GM13977 (cell line): Measurements from ENCODE around the gene ACP1.
A peak's percentile ranks its signal among the peaks of the same experiment; 100 is the strongest.

Experiments used
- DNase-seq: peaks from one replicate; pipeline ENCODE4 v3.0.0; 2012; ENCODE audit warnings: low spot score
- in situ Hi-C: fragments of 300-500 bp; cut with MboI; formaldehyde crosslinking; loops from one replicate; pipeline ENCODE4 v1.12.0; 2022; ENCODE audit warnings: low sequenced_read_pairs, low pct_unique_long_range_greater_than_20kb, mixed read lengths, inconsistent platforms; ENCODE audit not compliant: unreplicated experiment
- TF ChIP-seq, protein P1 (sequence below): IDR thresholded peaks from 2 replicates; pipeline ENCODE4 v1.5.1; 2012; ENCODE audit warnings: mild to moderate bottlenecking, control low read depth; ENCODE audit not compliant: insufficient read depth; ENCODE audit errors: extremely low read depth, missing control alignments

The ACP1 gene

DNA sequence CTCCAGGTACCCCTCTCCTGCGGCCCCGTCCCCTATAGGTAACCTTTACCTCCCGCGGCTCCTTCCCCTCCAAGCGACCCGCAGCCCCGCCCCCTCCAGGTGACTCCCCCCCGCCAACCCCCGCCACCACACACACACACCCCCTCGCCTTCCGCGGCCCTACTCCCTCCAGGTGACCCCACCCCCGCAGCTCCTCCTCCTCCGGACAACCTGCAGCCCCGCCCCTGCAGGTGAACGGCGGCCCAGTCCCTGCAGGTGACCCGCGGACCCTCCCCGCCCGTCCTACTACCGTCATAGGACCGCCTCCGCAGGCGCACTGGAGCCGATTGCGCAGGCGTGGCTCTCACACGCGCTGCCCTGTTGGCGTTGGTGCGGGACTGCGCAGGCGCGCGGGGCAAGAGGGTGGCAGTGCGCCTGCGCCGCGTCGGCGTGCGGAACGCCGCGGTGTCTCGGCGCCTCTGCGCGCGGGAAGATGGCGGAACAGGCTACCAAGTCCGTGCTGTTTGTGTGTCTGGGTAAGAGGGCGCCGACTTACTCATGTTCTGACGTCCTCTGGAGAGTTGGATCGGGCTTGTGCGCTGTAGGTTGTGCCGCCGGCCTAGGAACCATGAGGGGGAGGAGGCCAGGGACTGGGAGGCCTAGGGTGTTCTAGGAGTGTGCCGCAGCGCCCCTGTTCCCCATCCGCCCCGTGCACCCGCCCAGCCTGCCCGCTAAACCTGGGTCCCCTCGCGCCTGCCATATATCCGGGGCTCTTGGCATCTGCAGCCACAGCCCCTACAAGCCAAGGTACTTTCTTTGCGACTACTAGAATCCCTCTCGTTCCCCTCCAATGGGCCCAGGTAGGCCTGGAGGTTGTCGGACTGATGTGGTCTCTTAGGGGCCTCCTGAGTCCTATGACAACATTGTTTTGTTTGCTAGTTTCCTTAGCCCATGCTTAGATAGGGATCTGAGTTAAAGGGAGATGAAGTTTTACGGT, at the start of gene ACP1:
Gene ACP1, plus strand, starts transcription at position 455 of the 976 bp plus-strand sequence. Its CDS starts 18 bp downstream, at position 473.
- in situ Hi-C loops = no loop called here
- TF ChIP-seq, protein P1, sequence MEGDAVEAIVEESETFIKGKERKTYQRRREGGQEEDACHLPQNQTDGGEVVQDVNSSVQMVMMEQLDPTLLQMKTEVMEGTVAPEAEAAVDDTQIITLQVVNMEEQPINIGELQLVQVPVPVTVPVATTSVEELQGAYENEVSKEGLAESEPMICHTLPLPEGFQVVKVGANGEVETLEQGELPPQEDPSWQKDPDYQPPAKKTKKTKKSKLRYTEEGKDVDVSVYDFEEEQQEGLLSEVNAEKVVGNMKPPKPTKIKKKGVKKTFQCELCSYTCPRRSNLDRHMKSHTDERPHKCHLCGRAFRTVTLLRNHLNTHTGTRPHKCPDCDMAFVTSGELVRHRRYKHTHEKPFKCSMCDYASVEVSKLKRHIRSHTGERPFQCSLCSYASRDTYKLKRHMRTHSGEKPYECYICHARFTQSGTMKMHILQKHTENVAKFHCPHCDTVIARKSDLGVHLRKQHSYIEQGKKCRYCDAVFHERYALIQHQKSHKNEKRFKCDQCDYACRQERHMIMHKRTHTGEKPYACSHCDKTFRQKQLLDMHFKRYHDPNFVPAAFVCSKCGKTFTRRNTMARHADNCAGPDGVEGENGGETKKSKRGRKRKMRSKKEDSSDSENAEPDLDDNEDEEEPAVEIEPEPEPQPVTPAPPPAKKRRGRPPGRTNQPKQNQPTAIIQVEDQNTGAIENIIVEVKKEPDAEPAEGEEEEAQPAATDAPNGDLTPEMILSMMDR = no peak
- DNase-seq = peak; percentile 99

DNA sequence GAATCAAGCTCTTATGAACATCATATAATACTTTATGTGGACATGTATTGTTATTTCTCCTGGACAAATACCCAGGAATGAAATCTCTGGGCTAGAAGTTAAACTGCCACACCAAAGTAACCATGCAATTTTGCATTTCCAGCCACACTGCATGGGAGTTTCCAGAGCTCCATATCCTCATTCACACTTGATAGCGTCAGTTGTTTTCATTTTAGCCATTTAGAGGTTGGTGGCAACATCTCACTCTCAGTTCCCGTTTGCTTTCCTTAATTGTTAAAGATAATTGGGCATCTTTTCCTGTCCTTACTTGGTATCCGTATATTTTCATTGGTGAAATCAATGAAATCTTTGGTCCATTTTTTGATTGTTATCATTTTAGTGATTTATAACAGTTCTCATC, 48.7 kb upstream of the ACP1 start:
- TF ChIP-seq, protein P1 = no peak
- DNase-seq = no peak
- in situ Hi-C loops = no loop called here

- DNase-seq = no peak
- in situ Hi-C loops = no loop called here
- TF ChIP-seq, protein P1 = no peak
These were observed 41.3 kb upstream of the ACP1 start for GRCh38 chr2:223451-223850.

- DNase-seq = no peak
- TF ChIP-seq, protein P1 = no peak
These were observed 40.6 kb upstream of the ACP1 start for GRCh38 chr2:223971-224760.

GRCh38 chr2:228115-228514, 36.6 kb upstream of the ACP1 start:
- TF ChIP-seq, protein P1 = no peak
- in situ Hi-C loops = no loop called here
- no peak for DNase-seq

More at GRCh38 chr2:223971-224760, 40.6 kb upstream of the ACP1 start:
- in situ Hi-C loops = no loop called here

DNA sequence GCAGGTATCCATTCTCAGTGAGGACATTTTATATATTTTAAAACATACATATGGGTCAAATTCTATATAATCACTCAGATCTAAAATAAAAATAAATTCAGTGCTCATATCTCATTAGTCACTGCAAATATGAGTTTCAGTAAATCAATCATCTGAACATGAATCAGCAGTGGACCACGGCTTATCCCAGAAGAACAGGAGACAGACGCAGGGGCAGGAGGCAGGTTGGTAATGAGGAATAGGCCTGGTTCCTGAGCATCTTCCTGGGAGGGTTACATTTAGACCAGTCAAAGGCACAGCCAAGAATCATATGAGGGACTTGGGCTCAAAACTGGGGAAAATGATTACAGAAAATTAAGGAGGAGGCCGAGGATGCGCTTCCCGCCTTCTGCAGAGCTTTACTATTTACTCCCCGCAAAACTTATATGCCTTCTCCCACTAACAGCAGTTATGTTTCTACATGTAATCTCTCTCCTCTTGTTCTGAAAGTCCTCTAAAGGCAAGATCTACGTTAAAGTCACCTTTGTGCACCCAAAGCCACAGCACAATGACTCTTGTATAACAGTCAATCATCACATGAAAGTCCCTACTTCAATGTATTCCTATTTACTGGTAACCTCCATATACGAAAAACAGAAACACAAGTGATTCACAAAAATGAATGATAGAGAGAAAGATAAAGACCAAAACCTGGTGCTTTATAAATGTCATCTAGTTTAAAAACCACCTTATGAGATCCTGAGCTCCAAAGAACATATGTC, 36.0 kb upstream of the ACP1 start:
- in situ Hi-C loops = no loop called here
- TF ChIP-seq, protein P1 = no peak
- no peak for DNase-seq
